IPS-18c (cell line): ENCODE data around the gene MLLT3.

Experiments
- H3K4me3 ChIP-seq: 2 replicates; pipeline ENCODE4 v1.7.0; 2013; ENCODE audit warnings: low read depth, mild to moderate bottlenecking, low read length, moderate library complexity; ENCODE audit not compliant: insufficient read depth
- H3K9me3 ChIP-seq: one replicate; pipeline ENCODE4 v1.6.1; 2013; ENCODE audit warnings: mild to moderate bottlenecking, low read length, moderate library complexity; ENCODE audit not compliant: control insufficient read depth, insufficient read depth

Gene MLLT3

GRCh38 chr9:20636888-20637440 lies 14.7 kb upstream of the MLLT3 start:
- H3K4me3 ChIP-seq = no peak overlapping the region
- H3K9me3 ChIP-seq = no peaks in the 10 kb centered on the region

- Histone ChIP-seq H3K4me3 (no peak overlapping the region), H3K9me3 (no peaks in the 10 kb centered on the region)
Measured at GRCh38 chr9:20634895-20635294, 12.6 kb upstream of the MLLT3 start.

- Histone ChIP-seq H3K4me3 (no peak overlapping the region), H3K9me3 (no peaks in the 10 kb centered on the region)
Measured at GRCh38 chr9:20632705-20633104, 10.4 kb upstream of the MLLT3 start.

GRCh38 chr9:20630241-20630943 lies 8.1 kb upstream of the MLLT3 start:
- no peak overlapping the region for H3K4me3 ChIP-seq
- H3K9me3 ChIP-seq = no peaks in the 10 kb centered on the region

GRCh38 chr9:20625003-20625349 lies 2.7 kb upstream of the MLLT3 start:
- Histone ChIP-seq H3K9me3 (no peaks in the 10 kb centered on the region), H3K4me3 (no peak overlapping the region; the same call in 1 of the 2 replicates)

- Histone ChIP-seq H3K4me3 (peak overlapping the region; percentile 29), H3K9me3 (no peaks in the 10 kb centered on the region)
Measured at GRCh38 chr9:20624201-20625002, 2.1 kb upstream of the MLLT3 start.

- Histone ChIP-seq H3K9me3 (no peaks in the 10 kb centered on the region), H3K4me3 (peak overlapping the region; percentile 77)
Measured at GRCh38 chr9:20623748-20624124, 1.4 kb upstream of the MLLT3 start.

GRCh38 chr9:20623021-20623747 lies 885 bp upstream of the MLLT3 start:
- Histone ChIP-seq H3K4me3 (peak overlapping the region; percentile 77), H3K9me3 (no peaks in the 10 kb centered on the region)

- H3K4me3 ChIP-seq = peak overlapping the region; percentile 77
- H3K9me3 ChIP-seq = no peaks in the 10 kb centered on the region
Measured at GRCh38 chr9:20621471-20622329, 599 bp downstream of the MLLT3 start.

GRCh38 chr9:20620650-20621470 lies 1.4 kb downstream of the MLLT3 start:
- Histone ChIP-seq H3K4me3 (peak overlapping the region; percentile 77), H3K9me3 (no peaks in the 10 kb centered on the region)

GRCh38 chr9:20619487-20620200 lies 2.7 kb downstream of the MLLT3 start:
- Histone ChIP-seq H3K4me3 (peak overlapping the region; percentile 77; the same call in 1 of the 2 replicates), H3K9me3 (no peaks in the 10 kb centered on the region)

- no peaks in the 10 kb centered on the region for H3K9me3 ChIP-seq
- no peak overlapping the region for H3K4me3 ChIP-seq
Measured at GRCh38 chr9:20618361-20618802, 3.9 kb downstream of the MLLT3 start.

- Histone ChIP-seq H3K4me3 (no peak overlapping the region), H3K9me3 (no peaks in the 10 kb centered on the region)
Measured at GRCh38 chr9:20616808-20617207, 5.5 kb downstream of the MLLT3 start.

GRCh38 chr9:20614602-20615216 lies 7.6 kb downstream of the MLLT3 start:
- H3K4me3 ChIP-seq = no peak overlapping the region
- H3K9me3 ChIP-seq = no peaks in the 10 kb centered on the region

- no peak overlapping the region for H3K4me3 ChIP-seq
- no peaks in the 10 kb centered on the region for H3K9me3 ChIP-seq
Measured at GRCh38 chr9:20611691-20612287, 10.5 kb downstream of the MLLT3 start.
